CD4-positive, alpha-beta T cell treated with Interleukin-15 for 4 hours (primary cell): ENCODE data around the gene FXYD5.
"Not testable (repeated sequence)": the region's sequence is repeated elsewhere in the genome, so short reads cannot be mapped to it uniquely, and the experiment has no call there.

ENCODE experiments used
- DNase-seq: peaks from one replicate; pipeline ENCODE4 v3.0.0-alpha.2; 2020; ENCODE audit warnings: low spot score

FXYD5 gene

DNA sequence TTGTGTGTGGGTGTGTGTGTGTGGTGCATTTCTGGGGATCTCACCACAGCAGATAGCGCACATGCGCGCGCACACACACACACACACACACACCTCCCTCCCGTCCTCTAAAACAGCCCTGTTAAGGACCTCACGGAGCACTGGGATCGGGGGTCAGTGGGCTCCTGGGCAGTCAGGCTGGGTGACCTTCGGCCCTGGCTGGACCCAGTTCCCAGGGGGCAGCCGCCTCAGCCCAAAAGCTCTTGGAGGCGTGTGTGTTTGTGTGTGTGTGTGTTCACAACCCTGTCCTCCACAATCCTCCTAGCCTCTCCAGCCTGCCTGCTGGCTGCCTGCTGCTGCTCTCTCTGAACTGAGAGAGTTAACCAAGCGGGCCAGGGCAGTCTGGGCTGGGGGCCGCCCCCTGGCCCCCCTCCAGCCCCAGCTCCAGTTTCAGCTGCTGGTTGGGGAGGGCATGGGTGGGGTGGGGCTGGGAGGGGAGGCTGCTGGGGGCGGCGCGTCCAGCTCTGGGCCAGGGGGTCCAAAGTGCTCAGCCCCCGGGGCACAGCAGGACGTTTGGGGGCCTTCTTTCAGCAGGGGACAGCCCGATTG lies 16.1 kb upstream of the FXYD5 start, which contains the start of gene FXYD1:
TSS of gene FXYD1 (plus strand) at position 520 of the 588 bp plus-strand sequence. CDS start 1,256 bp downstream, outside the sequence.
- DNase-seq, result no peak

DNA sequence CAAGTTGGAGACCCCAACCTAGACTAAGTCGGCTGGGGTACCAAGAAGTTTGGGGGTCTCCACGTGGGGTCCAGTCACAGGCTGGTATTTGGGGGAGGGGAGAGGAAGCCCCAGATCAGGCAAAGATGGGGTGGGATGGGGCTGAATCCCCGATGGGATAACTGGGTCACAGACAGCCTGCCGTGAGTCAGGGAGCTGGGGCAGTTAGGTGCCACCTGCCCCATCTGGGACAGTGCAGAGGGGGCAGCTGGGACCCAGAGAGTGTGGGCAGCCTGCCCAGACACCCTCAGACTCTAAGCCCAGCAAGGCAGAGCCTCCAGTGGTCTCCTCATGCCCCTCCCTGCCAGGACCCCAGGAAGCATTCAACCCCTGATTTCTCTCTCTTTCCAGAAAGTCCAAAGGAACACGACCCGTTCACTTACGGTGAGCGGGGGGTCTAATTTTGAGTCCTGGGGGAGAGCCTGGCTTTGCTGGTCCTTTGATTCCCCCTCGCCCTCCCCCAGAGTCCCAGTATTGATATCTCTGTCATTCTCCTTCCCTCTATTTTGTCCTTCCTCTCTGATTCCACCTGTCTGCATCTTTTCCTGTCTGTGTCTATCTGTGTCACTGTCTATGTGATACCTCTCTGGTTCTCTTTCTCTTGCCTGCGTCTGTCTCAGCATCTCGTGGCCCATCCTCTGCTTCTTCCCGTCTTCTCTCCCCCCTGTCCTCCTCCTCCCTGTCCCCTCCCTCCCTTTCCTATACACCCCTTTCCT lies 14.2 kb upstream of the FXYD5 start:
- DNase-seq, result no peak

DNA sequence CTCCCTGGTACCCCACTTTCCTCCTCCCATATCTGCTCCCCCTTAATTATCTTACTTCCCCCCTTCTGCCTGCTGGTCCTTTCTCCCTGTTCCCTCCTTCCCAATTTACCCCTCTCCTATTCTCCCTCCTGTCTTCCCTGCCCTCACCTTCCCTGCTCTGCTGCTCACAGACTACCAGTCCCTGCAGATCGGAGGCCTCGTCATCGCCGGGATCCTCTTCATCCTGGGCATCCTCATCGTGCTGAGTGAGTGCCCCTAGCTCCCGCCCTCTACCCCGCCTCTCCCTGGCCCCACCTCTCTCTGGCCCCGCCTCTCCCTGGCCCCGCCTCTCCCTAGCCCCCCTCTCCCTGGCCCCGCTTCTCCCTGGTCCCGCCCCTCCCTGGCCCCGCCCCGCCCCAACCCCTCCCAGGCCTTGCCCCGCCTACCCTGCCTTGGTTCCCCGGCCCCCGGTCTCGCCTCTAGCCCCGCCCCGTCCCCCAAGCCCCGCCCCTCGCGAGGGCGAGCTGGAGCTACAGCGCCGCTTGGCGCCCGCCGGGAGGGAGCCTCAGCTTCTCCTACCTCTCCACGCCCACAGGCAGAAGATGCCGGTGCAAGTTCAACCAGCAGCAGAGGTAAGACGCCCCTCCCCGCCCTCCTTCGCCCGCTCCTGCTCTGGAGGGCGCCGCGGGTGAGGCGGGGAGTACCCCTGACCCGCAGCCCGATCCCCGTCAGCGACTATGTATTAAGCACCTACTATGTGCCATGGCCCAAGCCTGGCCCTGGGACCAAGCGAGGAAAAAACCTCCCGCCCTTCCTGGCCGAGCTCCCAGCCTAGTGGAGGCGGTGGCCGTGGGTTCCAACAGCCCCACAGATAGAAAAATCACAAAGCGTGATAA lies 13.3 kb upstream of the FXYD5 start:
- DNase-seq, result peak; percentile 96

DNA sequence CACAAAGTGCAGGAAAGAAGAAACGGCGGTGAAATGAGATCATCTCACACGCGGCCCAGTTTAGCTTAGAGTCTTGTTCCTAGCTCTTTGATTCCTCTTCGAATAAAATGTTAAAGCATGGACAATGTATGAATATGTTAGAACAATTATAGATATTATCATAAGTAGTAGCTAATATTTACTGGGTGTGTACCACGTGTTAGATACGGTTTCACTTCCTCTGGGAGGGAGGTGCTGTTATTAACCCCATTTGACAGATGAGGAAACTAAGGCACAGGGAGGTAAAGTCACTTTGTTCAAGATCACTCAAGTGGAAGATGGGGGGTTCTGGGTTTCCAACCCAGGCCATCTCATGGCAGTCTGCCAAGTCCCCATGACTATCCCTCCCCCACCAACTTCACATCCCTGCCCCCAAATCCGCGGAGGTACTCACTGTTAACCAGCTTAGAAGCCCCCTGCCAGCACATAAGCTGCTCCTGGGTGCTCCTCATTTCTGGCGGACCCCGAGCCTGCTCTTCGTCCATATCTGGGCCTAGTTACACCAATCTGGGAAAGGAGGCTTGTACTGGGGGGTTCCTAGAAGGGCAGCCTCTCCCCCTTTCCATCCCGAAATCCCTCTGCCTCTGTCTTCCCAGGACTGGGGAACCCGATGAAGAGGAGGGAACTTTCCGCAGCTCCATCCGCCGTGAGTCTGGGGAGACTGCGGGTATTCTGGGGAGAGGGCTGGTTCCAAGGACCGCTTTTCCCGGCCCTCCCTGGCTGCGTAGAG lies 12.5 kb upstream of the FXYD5 start:
- DNase-seq, result peak; percentile 28

DNA sequence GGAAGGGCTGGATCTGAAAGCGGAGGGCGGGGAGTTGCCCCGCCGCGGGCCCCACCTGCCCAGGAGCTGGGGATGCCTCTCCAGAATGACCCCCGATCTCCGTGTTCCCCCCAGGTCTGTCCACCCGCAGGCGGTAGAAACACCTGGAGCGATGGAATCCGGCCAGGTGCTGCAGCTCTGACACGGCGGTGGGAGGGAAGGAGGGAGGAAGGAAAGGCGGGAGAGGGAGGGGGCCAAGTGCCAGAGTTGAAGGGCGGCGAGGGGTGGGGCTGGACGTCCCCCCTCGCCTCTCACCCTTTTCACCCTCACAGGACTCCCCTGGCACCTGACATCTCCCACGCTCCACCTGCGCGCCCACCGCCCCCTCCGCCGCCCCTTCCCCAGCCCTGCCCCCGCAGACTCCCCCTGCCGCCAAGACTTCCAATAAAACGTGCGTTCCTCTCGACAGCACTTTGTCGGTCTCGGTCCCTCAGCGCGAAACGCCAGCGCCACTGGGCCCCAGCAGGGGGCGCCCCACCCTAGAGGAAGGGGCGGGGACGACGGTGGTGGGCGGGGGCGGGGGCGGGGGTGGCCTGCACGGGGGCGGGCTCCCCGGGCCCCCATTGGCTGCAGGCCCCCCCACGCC lies 11.8 kb upstream of the FXYD5 start:
- DNase-seq, result peak; percentile 83

DNA sequence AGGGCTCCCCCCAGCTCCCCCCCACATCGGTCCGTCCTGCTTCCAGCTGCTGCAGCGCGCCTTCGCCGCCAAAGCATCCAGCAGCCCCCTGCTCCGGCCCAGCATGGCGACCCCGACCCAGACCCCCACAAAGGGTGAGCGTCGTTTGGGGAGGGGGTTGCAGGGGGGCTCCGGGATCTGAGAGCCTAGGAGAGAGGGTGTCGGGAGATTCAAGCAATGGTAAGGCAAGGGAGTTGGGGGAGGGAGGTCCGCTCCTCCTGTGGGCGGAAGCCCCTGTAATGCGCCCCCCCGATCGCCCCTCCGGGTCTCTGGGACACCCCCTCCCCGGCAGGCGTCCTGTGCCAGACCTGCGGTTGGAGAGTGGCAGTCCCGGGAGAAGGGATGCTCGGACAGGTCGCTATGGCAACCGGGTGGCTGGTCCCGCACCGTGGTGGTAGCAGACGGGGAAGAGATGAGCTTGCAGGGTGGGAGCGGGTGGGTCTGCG lies 11.3 kb upstream of the FXYD5 start, which contains the start of gene FXYD7:
TSS of gene FXYD7 (plus strand) at position 25 of the 485 bp plus-strand sequence. CDS start at position 104, 79 bp downstream.
- DNase-seq, result no peak

DNA sequence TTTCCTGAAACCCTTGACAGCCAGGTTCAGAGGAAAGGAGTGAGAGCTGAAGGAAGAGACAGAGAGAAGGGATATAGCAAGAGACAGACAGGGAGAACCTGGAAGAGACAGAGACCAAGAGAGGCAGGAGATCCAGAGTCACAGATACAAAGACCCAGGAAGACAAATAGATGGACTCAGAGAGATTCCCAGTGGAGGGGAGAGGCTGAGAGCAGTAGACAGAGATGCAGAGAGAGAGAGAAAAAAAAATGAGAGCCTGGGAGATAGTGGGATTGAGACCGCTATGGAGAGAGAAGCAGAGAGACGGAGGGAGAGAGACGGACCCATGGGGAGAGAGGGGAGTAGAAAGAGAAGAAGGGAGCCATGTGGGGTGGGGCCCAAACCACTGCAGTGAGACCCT lies 10.7 kb upstream of the FXYD5 start:
- DNase-seq, result no peak

DNA sequence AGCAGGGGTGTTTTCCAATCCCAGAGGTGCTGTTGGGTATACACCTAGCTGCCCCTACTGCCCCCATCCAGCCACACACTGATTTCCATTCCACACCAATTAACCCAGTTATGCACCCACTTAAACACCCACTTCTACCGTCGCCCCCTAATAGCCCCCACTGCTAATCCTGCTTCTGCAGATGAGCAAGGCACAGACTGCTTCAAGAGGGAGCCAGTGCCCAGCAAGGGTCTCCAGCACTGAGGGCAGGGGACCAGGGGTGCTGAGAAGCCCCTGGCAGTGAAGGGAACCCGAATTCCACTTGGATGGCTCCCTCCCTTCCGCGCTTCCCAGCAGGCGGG lies 10.3 kb upstream of the FXYD5 start:
- DNase-seq, result no peak

DNA sequence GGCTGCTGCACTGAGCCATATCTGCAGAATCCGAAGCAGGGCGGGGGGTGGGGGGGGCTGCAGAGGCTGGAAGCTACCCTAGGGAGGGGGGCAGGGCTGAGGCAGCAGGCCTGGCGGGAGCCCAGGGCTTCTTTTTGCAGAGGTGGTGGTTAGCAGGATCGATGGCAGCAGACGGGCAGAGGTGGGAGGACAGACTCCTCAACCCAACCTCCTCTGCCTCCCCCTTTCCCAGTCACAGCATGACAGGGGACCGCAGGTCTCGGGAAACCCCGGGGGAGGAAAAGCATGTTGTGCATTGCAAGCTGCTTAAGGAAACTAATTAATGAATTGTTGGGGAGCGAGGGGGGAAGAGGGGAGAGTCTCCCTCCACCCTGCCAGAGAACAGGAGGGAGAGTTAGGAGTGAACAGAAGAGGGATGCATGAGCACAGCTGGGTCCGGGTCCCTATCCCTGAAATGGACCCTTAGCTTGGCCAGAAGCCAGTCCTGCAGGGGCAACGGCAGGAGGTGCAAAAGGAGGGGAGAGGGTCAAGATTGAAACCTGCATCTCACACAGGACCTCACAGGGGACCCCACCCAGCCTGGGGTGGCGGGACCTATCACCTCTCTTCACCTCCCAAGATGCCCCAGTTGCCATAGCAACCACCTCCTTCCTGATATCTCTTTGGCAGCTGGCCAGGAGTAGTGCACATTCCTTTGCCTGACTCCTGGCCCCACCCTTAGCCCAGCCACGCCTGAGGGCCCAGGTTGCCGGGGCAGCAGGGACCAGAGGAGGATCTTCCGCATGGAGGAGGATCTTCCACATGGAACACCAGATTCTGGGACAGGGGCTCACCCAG lies 9.7 kb upstream of the FXYD5 start:
- peak; percentile 66 for DNase-seq

DNA sequence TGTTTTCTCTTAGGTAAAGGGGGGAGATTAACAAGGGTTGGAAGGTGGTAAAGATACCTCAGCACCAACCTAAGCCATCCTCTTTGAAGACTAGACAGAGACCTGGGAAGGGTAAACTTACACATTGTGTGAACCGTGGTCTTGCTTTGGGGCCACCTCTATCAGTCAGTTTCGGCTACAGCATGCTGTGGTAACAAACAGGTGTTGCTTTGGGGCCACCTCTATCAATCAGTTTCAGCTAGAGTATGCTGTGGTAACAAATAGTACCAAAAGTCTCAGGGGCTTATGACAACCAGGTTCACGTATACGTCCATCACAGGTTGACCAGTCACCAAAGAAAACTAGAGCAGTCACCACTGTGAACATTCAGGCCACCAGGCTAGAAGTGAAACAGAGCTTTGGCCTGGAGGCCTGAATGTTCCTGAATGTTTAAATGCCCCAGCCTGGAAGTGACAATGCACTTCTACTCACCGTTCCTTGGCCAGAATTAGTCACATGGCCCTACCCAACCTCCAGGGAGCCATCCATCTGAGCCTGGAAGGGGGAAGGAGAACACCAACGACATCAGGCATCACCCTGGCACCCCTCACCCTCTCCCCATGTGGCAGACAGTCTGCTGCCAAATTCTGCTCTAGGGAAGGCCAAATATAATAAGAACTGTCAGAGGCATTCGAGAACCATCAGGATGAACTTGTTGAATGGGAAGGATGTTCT lies 7.6 kb upstream of the FXYD5 start:
- no peak for DNase-seq

DNA sequence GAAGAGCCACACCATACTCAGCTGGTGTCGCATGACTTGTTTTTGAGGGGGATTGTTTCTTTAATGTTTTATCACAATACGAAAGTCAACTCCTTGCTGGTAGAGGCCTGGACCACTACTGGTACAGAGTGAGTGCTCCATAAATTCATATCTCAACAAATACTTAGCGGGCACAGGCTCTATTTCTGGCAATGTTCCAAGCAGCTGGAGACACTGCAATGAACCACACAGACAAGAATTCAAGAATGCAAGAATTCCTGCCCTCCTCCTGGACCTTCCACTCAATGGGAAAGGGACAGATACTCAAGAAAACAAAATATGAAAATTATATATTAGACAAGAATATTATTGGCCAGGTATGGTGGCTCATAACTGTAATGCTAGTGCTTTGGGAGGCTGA lies 5.1 kb upstream of the FXYD5 start:
- DNase-seq, result no peak

DNA sequence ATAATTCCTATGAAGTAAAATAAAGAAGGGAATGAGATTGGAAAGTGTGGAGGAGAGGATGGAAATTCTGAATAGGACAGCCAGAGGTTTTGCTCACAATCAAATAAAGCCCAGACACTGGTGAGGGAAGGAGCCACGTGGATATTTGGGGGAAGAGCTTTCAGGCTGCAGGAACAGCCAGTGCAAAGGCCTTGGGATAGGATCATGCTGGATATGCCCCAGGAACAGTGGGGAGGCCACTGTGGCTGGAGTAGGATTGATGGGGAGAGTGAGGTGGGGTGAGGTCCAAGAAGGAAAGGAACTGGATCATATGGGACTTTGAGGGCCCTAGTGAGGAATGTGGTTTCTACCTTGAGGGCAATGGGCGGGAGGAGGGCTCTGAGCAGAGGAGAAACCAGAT lies 4.1 kb upstream of the FXYD5 start:
- no peak for DNase-seq

DNA sequence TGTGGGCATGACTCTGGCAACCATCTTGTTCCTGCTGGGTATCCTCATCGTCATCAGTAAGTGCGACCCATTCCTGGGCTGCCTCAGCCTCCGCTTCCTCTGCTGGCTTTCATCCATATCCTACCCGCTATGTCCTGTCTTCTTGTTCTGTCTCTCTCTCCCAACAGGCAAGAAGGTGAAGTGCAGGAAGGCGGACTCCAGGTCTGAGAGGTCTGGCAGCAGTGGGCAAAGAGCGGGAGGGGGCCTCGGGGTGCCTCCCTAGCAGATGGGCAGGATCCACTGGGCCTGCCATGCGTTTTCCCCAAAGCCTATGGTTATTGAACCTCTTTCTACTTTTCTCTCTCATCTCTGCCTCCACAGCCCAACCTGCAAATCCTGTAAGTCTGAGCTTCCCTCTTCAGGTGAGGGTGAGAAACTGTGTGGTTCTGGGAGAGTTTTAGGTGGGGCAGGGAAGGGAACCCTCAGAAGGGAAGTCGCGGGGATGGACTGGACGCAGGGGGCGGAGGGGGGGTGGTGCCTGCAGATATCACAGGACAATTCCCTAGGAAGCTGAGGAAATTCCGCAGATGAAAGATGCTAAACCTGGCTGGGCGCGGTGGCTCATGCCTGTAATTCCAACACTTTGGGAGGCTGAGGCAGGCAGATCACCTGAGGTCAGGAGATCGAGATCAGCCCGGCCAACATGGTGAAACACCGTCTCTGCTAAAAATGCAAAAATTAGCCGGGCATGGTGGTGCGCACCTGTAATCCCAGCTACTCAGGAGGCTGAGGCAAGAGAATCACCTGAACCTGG lies 3.1 kb upstream of the FXYD5 start:
- no peak for DNase-seq

DNA sequence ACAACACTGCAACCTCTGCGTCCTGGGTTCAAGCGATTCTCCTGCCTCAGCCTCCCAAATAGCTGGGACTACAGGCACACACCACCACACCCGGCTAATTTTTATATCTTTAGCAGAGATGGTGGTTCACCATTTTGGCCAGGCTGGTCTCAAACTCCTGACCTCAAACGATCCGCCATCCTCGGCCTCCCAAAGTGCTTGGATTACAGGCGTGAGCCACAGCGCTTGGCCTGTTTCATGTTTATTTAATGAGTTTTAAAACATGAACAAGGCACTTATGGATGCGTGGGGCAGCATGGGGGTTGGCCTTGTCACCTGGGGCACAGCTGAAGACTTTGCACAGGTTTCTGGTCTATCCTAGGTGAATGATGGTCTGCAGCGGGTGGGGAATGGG lies 1.4 kb upstream of the FXYD5 start:
- DNase-seq, result not testable (repeated sequence)

DNA sequence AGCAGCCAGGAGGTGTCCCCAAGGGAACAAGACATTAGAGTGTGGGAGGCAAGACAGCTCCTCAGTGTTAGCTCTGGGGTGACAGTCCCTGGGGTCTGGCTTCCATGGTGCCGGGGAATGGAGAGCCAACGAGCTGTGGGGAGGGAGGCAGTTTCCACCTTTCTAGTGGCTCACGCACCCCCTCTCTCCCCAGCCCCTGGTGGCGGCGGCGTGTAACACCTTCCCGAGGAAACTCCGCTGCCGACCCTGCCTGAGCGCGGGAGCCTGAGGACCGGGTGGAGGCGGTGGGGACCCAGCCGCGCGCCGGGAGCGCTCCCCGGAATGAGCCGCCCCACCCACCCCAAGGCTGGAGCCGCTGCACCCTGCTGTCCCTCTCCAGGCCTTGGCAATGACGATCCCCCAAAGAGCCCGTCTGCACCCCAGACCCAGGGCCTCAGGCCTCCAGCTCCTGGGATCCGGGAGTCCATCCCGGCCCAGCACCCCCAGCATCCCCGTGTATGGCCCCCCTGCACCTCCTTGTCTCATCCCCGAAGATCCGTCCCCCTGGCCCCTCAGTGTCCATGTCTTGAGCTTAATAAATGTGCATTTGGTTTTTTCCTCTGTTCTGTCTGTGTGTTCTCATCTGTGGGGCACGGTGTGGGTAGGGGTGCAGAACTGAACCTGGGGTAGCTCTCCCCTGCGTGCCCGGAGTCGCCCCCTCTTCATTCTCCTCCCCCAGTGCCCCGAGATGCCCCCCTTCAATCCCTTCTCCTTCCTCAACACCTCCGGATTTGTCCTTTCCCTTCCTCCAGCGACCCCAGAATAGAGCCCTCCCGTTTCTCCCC lies 622 bp upstream of the FXYD5 start:
- peak; percentile 76 for DNase-seq

DNA sequence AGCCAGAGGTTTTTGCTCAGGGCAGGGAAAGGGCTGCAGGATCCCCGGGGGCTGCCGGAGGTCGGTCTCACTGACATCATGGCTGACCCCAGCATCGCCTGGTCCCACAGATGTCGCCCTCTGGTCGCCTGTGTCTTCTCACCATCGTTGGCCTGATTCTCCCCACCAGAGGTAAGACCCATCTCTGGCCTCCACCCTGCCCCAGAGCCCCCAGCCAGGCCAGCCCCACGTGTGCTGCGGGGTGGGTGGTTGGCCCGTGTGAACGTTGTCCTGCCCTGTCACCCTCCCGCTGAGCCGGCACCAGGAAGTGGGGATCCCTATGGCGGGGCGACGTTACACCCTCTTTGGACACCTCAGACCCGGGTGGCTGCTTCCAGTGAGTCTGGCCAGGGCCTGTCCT lies 906 bp downstream of the FXYD5 start:
- DNase-seq, result no peak

DNA sequence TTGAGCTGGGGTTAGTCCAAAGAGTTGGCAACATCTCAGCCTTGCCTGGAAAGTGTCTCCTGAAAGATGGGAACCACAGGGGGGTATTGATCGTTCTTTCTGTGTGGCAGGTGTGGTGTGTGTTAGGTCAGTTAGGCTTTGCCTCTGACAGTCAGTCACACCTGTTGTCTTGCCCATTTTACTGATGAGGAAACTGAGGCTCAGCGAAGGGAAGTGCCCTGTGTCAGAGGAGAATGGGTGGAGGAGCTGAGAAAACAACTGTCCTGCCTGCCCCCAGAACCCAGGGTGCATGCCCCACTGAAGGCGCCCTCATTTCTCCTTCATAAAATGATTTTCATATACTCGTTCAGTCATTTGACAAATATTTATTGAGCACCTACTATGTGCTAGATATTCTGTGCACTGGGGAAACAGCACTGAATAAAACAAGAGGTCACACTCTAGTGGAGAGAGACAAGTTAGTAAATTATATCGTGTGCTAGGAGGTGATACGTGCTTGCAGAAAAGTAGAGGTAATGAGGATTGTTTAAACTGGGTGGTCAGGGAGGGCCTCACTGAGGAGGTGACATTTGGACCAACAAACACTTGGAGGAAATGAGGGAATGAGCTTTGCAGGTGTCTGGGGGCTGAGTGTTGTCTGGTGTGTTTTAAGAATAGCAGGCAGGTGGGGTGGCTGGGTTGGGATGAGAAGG lies 1.6 kb downstream of the FXYD5 start:
- DNase-seq, result no peak

DNA sequence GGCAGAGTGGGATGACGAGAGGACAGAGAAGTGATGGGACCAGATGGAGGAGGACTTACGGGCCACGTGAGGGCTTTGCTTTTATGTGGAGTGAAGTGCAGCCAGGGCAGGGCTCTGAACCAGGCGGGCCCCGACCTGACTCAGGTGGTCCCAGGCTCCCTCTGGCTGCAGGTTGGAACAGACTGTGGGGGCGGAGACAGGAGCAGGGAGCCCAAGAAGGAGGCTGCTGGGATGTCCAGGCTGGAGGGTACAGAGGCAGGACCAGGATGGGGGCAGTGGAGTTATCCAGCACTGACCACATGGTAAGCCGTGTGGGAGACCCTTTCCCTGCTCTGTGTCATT lies 2.1 kb downstream of the FXYD5 start:
- no peak for DNase-seq
